ENCODE measurements around the gene TMA7B.
A peak's percentile ranks its signal among the peaks of the same experiment; 100 is the strongest.

The TMA7B gene

DNA sequence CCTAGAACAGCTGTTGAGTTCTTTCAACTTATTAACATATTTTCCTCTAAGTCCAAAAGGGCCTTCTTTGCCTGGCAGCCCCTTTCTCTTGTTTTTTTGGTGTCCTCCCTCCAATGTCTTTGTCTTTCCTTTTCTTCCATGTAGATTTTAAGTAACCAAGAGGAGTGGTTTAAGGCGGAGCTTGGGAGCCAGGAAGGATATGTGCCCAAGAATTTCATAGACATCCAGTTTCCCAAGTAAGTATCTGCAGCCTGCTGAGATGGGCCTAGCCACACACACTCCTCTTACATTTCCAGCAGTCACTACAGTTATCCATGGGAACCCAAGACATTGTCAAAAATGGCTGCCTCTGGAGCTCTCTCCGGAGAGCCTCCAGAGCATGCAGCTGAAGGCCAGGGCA is 4.5 kb upstream of the TMA7B start:
- no peak for DNase-seq

GRCh38 chr22:39956932-39957664 is 3.1 kb upstream of the TMA7B start:
- DNase-seq, result no peak

DNA sequence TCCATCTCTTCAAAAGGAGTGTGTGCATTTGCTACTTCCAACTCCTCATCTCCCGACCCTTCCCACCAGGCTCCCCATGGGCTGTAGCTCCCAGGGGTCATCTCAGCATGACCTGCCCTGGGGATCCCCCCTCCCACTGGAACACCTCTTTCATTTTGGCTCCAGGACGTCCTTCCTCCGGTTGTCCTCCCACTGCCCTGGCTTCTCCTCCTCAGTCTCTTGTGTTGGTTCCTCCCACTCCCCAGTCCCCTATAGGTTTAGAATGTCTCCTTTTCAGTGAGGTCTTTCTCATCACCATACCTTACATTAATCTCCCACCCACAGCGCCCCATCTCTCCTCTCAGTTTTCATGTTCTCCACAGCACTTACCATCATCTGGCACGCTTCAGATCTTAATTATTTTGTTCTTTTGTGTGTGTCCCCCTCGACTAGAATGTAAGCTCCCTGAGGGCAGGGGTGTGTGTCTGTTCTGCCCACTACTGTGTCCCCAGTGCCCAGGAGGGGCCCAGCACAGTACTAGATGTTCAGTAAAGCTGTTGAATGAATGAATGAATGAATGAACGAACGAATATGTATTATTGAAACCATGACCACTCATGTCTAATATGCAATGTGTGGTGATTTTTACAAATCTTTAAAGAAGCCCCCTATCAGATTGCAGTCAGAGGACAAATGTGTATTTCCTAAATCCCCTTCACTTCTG is 2.0 kb upstream of the TMA7B start:
- no peak for DNase-seq

- DNase-seq, result no peak
These were observed 1.1 kb upstream of the TMA7B start for GRCh38 chr22:39958949-39959639.

GRCh38 chr22:39960791-39961746 is 872 bp downstream of the TMA7B start:
- DNase-seq, result peak; percentile 75

- DNase-seq, result no peak
These were observed 1.9 kb downstream of the TMA7B start for GRCh38 chr22:39962071-39962470.

GRCh38 chr22:39965748-39966147 is 5.6 kb downstream of the TMA7B start:
- DNase-seq, result no peak

GRCh38 chr22:39966470-39966869 is 6.3 kb downstream of the TMA7B start:
- no peak for DNase-seq

- no peak for DNase-seq
These were observed 7.1 kb downstream of the TMA7B start for GRCh38 chr22:39967103-39967829.

DNA sequence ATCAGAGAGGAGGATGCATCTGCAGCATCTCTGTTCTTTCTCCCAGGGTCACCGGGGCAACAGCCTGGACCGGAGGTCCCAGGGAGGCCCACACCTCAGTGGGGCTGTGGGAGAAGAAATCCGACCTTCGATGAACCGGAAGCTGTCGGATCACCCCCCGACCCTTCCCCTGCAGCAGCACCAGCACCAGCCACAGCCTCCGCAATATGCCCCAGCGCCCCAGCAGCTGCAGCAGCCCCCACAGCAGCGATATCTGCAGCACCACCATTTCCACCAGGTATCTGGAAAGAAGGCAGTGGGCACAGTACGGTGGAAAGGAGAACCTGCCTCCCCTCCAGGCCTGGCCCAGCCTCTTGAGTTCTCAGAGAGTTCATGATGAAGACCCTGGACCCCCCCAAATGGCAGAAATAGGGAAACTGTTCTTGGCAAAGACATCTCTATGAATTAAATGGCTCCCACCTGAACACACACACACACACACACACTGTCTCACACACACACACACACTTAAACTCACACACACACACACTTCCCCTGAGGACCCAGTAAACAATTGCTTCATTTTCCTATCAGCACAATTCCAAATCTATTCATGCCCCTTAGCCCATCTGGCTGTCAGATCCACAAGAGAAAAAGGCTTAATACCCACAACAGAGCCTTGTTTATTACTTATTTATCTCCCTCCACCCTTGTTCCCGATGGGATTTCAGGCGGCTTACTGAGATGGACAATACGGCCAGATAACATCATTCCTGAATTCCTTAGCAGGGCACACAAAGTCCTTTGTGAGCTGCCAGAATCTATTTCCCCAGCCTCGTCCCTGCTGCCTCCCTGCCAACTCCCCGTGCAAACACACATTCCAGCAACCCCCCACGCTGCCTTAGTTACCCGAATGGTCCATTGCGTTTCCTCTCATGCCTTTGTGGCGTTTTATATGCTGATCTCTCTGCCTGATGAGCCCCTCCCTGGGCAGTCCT is 8.1 kb downstream of the TMA7B start:
- DNase-seq, result no peak

- no peak for DNase-seq
These were observed 10.5 kb downstream of the TMA7B start for GRCh38 chr22:39970742-39971141.

- no peak for DNase-seq
These were observed 12.4 kb downstream of the TMA7B start for GRCh38 chr22:39972641-39973040.

GRCh38 chr22:39973656-39974055 is 13.5 kb downstream of the TMA7B start:
- no peak for DNase-seq

DNA sequence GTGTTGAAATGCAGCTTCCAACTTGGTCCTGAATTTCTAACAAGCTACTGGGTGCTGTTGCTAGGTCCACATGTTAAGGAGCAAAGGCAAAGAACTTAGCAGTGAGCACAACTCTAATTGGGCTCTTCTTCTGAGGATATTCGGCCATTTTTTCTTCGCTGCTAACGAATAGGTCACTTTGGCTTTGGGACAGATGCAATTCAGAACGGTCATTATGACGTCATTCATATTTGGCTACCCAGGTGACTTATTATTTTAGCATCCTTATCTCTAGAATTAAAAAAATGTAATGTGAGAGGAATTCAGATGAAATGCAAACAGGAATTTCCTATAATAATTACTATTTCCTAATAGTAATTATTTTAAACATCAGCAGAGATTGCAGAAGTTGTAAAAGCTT is 13.9 kb downstream of the TMA7B start:
- DNase-seq, result no peak

- DNase-seq, result no peak
These were observed 18.9 kb downstream of the TMA7B start for GRCh38 chr22:39979048-39979447.

- no peak for DNase-seq
These were observed 19.3 kb downstream of the TMA7B start for GRCh38 chr22:39979458-39979857.

DNA sequence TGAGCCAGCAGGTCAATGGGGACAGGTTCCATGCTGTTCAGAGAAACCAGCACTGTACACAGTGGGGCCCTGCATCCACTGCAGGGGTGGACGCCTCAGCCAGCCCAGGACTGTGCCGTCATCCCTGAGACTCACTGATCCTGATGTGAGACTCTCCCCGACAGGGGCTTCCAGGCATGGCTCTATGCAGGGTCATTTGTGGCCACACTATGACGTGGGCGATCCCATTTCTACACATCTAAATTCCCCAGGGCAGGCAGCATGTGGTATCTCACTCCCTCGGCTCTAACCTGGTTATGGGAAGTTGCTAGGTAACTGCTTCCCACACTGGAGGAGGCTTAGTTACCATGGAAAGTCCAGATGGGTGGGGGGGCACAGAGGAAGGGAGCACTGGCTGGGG is 20.4 kb downstream of the TMA7B start:
- no peak for DNase-seq

GRCh38 chr22:39983346-39983745 is 23.1 kb downstream of the TMA7B start:
- no peak for DNase-seq

DNA sequence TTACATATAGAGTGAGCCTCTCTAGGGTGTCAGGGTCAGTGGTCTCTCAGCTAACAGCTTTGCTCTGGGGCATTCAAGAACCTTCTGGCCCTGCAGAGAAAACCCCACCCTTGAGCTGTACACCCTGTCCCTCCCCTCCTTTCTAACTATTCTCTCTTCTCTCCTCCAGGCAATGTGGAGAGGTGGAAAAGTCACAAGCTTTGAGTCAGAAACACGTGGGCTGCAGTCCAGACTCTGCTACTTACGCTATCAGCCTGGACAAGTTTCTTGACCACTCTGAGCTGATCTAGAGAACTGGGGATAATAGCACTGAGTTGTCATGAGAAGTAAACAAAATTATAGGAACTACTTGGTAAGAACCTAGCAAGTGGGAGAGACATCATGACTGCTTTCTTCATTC is 23.8 kb downstream of the TMA7B start:
- DNase-seq, result no peak

DNA sequence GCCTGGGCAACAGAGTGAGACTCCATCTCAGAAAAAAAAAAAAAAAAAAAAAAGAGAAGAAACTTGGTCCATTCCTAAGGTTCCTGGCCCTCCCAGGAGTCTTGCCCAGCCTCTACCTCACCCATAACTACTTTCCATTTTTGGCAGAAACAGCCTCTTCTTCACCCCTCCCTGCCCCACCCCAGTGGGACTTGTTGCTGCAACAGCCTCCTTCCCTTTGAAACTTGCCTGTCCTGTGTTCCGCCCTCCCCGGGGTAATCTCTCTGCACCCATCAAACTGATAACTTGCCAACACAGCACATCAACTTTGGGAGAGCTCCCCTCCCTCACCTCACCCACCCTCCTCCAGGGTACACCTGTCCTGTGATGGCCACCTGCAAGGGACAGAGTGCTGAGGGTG is 24.5 kb downstream of the TMA7B start:
- DNase-seq, result no peak
